Keratinocyte (primary cell): ENCODE results near the gene KCNC4. TPM values are rescaled to one million over a fixed set of nuclear protein-coding genes. Genes with fewer than 3 reads are reported as not detected.

ENCODE experiments used
- DNase-seq: peaks from one replicate; pipeline ENCODE4 v3.0.0-alpha.2; 2011; ENCODE audit warnings: low read depth, missing footprints, low spot score
- FAIRE-seq: peaks from 2 replicates; lab custom pipeline; 2011; peaks lifted over from hg19 to GRCh38; lab: Jason Lieb, UNC
- H2AFZ ChIP-seq: 2 replicates; pipeline ENCODE4 v1.6.0; 2012; ENCODE audit warnings: low read length, control low read depth, inconsistent platforms; ENCODE audit not compliant: control insufficient read depth
- H3K27ac ChIP-seq: 2 replicates; pipeline ENCODE4 v1.5.1; 2011; ENCODE audit warnings: low read length; ENCODE audit not compliant: control insufficient read depth, insufficient read depth
- H3K27me3 ChIP-seq: 3 replicates; pipeline ENCODE4 v1.6.0; 2011; ENCODE audit warnings: low read length; ENCODE audit not compliant: control insufficient read depth, insufficient read depth; ENCODE audit errors: extremely low read depth
- H3K36me3 ChIP-seq, 2 experiments: 2 replicates in 1 of 2; 3 replicates in 1 of 2; pipeline ENCODE4 v1.5.1; 2011; ENCODE audit warnings: low read length in 2 of 2, mild to moderate bottlenecking in 1 of 2; ENCODE audit not compliant: control insufficient read depth in 2 of 2, insufficient read depth in 2 of 2; ENCODE audit errors: extremely low read depth in 1 of 2
- H3K4me1 ChIP-seq: 3 replicates; pipeline ENCODE4 v1.5.1; 2011; ENCODE audit warnings: low read length; ENCODE audit not compliant: control insufficient read depth, insufficient read depth; ENCODE audit errors: extremely low read depth
- H3K4me2 ChIP-seq: 3 replicates; pipeline ENCODE4 v1.6.0; 2011; ENCODE audit warnings: low read depth, low read length; ENCODE audit not compliant: control insufficient read depth, insufficient read depth; ENCODE audit errors: extremely low read depth
- H3K4me3 ChIP-seq, 3 experiments: fragments of 200-600 bp in 1 of 3; sonication (generic) in 1 of 3; 2 replicates in 2 of 3; 3 replicates in 1 of 3; pipeline ENCODE4 v1.5.1; 2011 to 2016; ENCODE audit warnings: low read length in 3 of 3, mild to moderate bottlenecking in 3 of 3, control low read depth in 2 of 3, inconsistent platforms in 1 of 3, low read depth in 1 of 3, mixed read lengths in 1 of 3, mixed run types in 1 of 3, moderate library complexity in 1 of 3; ENCODE audit not compliant: control insufficient read depth in 2 of 3, insufficient read depth in 2 of 3; ENCODE audit errors: extremely low read depth in 1 of 3
- H3K79me2 ChIP-seq: 2 replicates; pipeline ENCODE4 v1.6.0; 2012; ENCODE audit warnings: low read length; ENCODE audit not compliant: control insufficient read depth, insufficient read depth
- H3K9ac ChIP-seq: 3 replicates; pipeline ENCODE4 v1.6.0; 2011; ENCODE audit warnings: low read length; ENCODE audit not compliant: control insufficient read depth, insufficient read depth; ENCODE audit errors: extremely low read depth
- H3K9me1 ChIP-seq: 3 replicates; pipeline ENCODE4 v1.6.0; 2011; ENCODE audit warnings: low read length; ENCODE audit not compliant: control insufficient read depth, insufficient read depth; ENCODE audit errors: extremely low read depth
- H3K9me3 ChIP-seq: 2 replicates; pipeline ENCODE4 v1.5.1; 2012; ENCODE audit warnings: low read depth, low read length; ENCODE audit not compliant: control insufficient read depth
- H4K20me1 ChIP-seq: 3 replicates; pipeline ENCODE4 v1.6.0; 2011; ENCODE audit warnings: low read length; ENCODE audit not compliant: control insufficient read depth, insufficient read depth; ENCODE audit errors: extremely low read depth
- CTCF ChIP-seq, 3 experiments: IDR thresholded peaks in 1 of 3; conservative IDR thresholded peaks in 1 of 3; optimal IDR thresholded peaks in 1 of 3; 2 replicates in 2 of 3; 3 replicates in 1 of 3; pipeline versions ENCODE3 to v1.5.1; 2011; ENCODE audit warnings: low read length in 3 of 3, mild to moderate bottlenecking in 3 of 3, moderate library complexity in 2 of 3, control low read depth in 1 of 3, inconsistent platforms in 1 of 3; ENCODE audit not compliant: insufficient read depth in 2 of 3; ENCODE audit errors: extremely low read depth in 1 of 3
- EZH2 ChIP-seq: IDR thresholded peaks from one replicate; pipeline ENCODE4 v1.6.1; 2012; ENCODE audit warnings: inconsistent platforms, mild to moderate bottlenecking, low read length, moderate library complexity
- dilution Hi-C: fragments of 300-500 bp; cut with MboI; formaldehyde crosslinking; loops from one replicate; pipeline ENCODE4 v1.7.0; 2020; ENCODE audit warnings: low sequenced_read_pairs; ENCODE audit not compliant: extremely low pct_ligation_motif_present
- polyA plus RNA-seq, 5 experiments: library from polyadenylated mRNA; depleted of rRNA in 3 of 5; stranded (reverse) in 3 of 5; stranded (forward) in 1 of 5; unstranded in 1 of 5; fragments of >200 nt; gene quantifications; 1 replicate in 1 of 5; 2 replicates in 3 of 5; 3 replicates in 1 of 5; pipeline versions ENCODE4 v1.2.1 to v1.2.3, GENCODE V29; 2011 to 2012; ENCODE audit warnings: missing spikeins in 2 of 5, low read depth in 1 of 5, low replicate concordance in 1 of 5

KCNC4 gene
- polyA plus RNA-seq, 1 donor (not counting 4 experiments of a cell fraction or from before 2014, with no cell fraction given) = 1.3 TPM

DNA sequence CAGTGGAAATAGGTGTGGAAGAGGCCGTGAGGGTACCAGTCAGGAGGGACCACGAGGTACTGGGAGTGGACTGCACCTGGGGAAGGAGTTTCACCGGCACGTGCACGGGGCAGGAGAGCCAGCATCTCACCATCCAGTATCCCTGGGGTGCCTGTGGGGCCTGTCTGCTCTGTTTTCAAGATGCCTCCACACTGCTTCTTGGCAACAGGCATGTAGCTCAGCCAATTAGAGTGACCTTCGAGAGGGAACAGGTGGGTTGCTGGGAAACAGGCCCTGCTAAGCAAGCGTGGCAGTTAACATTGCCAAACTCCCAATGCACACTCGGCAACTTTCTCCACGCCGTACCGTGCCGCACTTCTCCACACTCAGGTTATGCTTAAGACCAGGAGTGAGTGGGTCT lies 17.7 kb downstream of the KCNC4 start:
- FAIRE-seq = no peak
- H3K9me1 ChIP-seq = peaks cover 3% of the 10 kb centered on the region

DNA sequence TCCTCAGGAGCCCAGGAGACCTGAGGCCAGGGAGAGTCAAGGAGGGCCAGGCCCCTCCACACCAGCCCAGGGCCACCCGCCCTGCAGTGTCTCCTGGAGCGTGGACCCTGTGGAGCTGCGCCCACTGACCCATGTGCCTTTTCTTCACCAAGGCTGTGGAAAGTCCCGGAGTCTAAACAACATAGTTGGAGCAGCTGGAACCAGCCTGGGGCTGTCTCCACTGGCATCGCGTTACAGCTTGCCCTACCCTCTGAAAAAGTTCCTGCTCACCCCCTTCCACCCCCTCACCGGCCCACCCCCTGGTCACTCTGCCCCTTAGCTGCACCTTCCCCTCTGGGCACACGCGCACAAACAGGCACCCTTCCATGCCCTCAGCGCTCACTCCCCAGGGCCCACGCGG lies 18.3 kb downstream of the KCNC4 start:
- peaks cover 3% of the 10 kb centered on the region for H3K9me1 ChIP-seq
- peak; percentile 70 for FAIRE-seq
- dilution Hi-C loops = no loop called here
- no peaks in the 10 kb centered on the region for H3K27me3 ChIP-seq
- H3K79me2 ChIP-seq = no peaks in the 10 kb centered on the region
- peak overlapping the region; percentile 71 for H3K9ac ChIP-seq
- no peak for DNase-seq
- peaks cover 1 to 7% of the 10 kb centered on the region in 2 experiments for H3K36me3 ChIP-seq
- TF ChIP-seq CTCF (optimal IDR thresholded peaks at IDR 0.05 in 1 of 3, IDR thresholded peaks at IDR 0.05 in 1 of 3, conservative IDR thresholded peaks at IDR 0.05 in 1 of 3; ENCODE audit: extremely low read depth in 1 of 3, insufficient read depth in 2 of 3, low read length in 3 of 3) (no peak), EZH2 (no peak)
- peak overlapping the region in 1 of 3 experiments; percentile 9 for H3K4me3 ChIP-seq
- H3K4me1 ChIP-seq = peaks cover 27% of the 10 kb centered on the region
- H2AFZ ChIP-seq = peak overlapping the region; percentile 36
- no peaks in the 10 kb centered on the region for H4K20me1 ChIP-seq
- H3K9me3 ChIP-seq = no peaks in the 10 kb centered on the region
- peak overlapping the region; percentile 72 for H3K4me2 ChIP-seq
- peak overlapping the region; percentile 55 for H3K27ac ChIP-seq

More for the DNA sequence above, 17.7 kb downstream of the KCNC4 start:
- Histone ChIP-seq H3K4me1 (peaks cover 27% of the 10 kb centered on the region), H3K9ac (peak overlapping the region; percentile 50), H3K9me3 (no peaks in the 10 kb centered on the region), H3K79me2 (no peaks in the 10 kb centered on the region), H3K4me3 (no peak overlapping the region), H2AFZ (no peak overlapping the region), H3K27ac (no peak overlapping the region), H3K4me2 (peak overlapping the region; percentile 72), H4K20me1 (no peaks in the 10 kb centered on the region), H3K36me3 (peaks cover 1 to 7% of the 10 kb centered on the region in 2 experiments), H3K27me3 (no peaks in the 10 kb centered on the region)
- dilution Hi-C loops = no loop called here
- no peak for TF ChIP-seq EZH2
- no peak for TF ChIP-seq CTCF (optimal IDR thresholded peaks at IDR 0.05 in 1 of 3, IDR thresholded peaks at IDR 0.05 in 1 of 3, conservative IDR thresholded peaks at IDR 0.05 in 1 of 3; ENCODE audit: extremely low read depth in 1 of 3, insufficient read depth in 2 of 3, low read length in 3 of 3)
- no peak for DNase-seq
